GM21390 (cell line): Measurements from ENCODE around the gene CDH5.

Source experiments
- ATAC-seq: cut with Tn5 transposase; IDR thresholded peaks from one replicate; pipeline ENCODE4 v1.9.1; 2021; ENCODE audit not compliant: unreplicated experiment

The CDH5 gene

DNA sequence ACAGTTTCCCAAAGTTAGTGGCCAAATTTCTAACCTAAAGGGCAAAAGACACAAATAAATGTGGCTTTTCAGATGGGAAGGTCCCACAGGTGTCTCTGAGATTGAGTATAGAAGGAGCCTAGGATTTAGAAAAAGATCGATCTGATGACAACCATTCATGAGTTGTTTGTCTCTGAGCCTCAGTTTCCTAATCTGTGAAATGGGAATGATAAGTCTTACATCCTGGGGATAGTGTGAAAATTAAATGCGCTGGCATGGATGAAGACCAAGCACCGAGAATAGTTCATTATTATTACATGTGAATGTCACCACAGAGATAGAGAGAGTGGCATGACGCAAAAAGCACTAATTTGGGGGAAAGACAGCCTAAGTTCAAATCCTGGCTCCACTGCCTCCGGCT is 7.2 kb downstream of the CDH5 start:
- no peak for ATAC-seq

DNA sequence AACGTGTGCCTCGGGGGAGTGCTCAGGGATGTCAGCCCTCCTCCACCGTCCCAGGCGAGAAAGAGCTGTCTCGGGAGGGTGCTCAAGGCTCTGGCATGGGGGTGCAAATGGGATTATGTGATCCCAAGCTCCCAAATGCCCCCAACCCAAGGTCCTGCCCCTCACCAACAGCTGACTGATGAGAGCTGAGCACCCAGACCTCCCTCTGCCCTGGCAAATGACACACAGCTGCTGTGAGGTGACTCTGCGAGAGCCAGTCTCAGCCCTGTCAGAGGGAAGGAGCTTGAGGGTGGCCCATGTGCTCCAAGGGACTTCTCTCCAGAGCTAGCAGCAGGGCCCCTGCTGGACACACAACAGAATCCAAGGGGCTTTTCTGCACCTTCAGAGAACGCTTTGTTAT is 7.7 kb downstream of the CDH5 start:
- no peak for ATAC-seq

GRCh38 chr16:66375451-66375850 is 9.0 kb downstream of the CDH5 start:
- ATAC-seq, result no peak

DNA sequence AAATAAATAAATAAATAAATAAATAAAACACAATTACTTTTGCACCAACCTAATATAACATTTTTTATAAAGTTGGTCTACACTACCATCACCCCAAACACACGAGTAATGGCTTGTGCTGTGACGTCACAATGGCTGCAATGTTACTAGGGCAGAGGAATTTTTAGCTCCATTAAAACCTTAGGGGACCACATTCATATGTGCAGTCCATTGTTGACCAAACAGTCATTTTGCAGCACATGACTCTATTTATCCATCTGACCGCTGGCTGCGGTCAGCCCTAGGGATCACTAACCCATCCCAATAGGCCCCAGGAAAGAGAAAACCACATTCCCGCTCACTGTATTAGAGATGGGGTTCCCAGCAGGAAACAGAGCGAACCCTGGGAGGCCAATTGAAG is 9.6 kb downstream of the CDH5 start:
- no peak for ATAC-seq

- no peak for ATAC-seq
These were observed 10.2 kb downstream of the CDH5 start for GRCh38 chr16:66376577-66377305.

GRCh38 chr16:66377324-66377723 is 10.8 kb downstream of the CDH5 start:
- no peak for ATAC-seq

GRCh38 chr16:66378741-66379570 is 12.5 kb downstream of the CDH5 start:
- no peak for ATAC-seq

GRCh38 chr16:66379571-66379941 is 13.1 kb downstream of the CDH5 start:
- no peak for ATAC-seq

- no peak for ATAC-seq
These were observed 13.9 kb downstream of the CDH5 start for GRCh38 chr16:66380421-66380820.

- no peak for ATAC-seq
These were observed 15.2 kb downstream of the CDH5 start for GRCh38 chr16:66381585-66382170.

- ATAC-seq, result no peak
These were observed 15.9 kb downstream of the CDH5 start for GRCh38 chr16:66382171-66382965.

GRCh38 chr16:66382966-66383299 is 16.4 kb downstream of the CDH5 start:
- no peak for ATAC-seq

GRCh38 chr16:66383551-66383950 is 17.1 kb downstream of the CDH5 start:
- ATAC-seq, result no peak

DNA sequence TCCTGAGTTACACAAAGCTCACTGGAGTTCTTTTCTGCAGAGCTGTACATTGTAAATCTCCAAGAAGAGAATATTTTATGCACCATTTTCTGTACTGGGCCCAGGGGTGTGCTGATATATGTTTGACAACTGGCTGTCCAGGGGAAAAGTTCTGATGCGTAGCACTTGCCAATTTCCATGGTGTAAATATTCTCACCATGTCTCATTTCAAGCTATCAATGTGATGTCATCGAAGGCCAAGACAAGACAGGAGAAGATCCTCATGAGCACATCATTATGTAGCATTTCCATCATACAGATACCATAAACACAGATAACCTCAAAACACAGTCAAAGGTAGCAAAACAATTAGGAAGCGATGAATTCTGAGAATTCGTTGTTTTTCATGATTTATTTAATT is 18.9 kb downstream of the CDH5 start:
- no peak for ATAC-seq

GRCh38 chr16:66386629-66387622 is 20.4 kb downstream of the CDH5 start:
- ATAC-seq, result no peak

GRCh38 chr16:66387817-66388332 is 21.4 kb downstream of the CDH5 start:
- no peak for ATAC-seq

GRCh38 chr16:66388350-66389139 is 22.1 kb downstream of the CDH5 start:
- no peak for ATAC-seq

DNA sequence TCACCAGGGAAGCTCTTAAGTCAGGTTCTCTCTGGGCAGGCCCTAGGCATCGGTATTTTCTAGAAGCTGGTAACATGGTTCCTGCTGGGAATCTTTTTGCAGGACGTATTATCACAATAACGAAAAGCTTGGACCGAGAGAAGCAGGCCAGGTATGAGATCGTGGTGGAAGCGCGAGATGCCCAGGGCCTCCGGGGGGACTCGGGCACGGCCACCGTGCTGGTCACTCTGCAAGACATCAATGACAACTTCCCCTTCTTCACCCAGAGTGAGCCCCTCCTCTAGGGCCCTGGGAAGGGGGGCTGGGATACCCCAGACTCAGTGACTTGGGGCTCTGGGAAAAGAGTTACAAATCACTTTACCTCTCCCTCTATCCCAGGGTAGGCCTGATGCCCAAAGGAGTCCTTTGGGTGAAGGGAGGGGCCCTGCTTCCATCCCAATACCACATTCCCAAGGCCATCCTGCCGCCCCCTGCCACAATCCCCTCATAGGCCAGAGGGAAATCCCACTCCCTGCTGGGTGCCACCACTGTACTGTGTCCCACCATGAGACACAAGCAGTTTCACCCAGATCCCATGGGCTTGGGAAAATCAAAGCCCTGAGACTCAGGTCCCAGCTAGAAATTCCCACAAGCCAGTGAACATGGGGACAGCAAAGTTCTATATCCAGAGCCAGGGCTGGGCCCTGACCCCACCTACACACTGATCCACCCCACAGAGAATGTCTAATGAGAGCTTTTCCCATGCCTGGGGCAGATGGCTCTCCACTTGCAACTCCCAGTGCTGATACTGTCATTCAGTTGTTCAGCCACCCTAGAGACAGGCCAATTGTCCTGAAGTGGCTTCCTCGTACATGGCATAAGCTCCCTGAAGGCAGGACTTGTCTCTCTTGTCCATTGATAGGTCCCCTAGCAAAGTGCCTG is 23.0 kb downstream of the CDH5 start:
- no peak for ATAC-seq
